ENCODE results near the gene PRMT7.

Gene PRMT7

DNA sequence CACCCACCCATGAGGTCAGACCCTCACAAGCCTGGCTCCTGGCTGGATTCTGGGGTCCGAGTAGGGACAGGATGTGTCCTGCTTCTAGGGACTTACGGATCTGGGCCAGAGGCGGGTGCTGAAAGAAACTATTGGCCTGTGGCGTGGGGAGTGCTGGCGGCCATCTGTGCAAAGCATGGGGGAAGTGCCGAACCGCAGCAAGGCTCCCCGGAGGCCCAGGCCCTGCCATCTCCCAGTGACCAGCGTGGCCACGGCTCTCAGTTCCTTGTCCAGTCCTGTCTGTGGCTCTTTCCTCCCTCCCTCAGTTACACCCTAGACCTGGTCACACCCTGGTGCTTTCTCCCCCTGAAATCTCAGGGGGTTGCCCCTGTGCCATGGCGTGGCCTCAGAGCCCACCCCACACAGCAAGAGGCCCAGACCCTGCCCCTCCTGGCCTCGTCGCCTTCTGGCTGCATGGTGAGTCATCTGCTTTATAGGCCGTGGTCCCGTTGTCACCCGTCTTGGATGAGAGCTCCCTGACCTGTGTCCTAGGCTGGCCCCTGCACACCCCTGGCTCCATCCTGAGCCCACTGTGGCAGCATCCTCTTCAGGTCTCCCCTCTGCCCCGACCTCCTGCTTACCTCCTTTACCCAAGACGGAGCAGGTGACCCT, 54.5 kb downstream of the PRMT7 start:
- Histone ChIP-seq H3K27ac (ENCODE audit: low read depth, low read length) (no peak overlapping the region), H3K36me3 (ENCODE audit: insufficient read depth, low read length) (no peaks in the 10 kb centered on the region), H3K4me1 (ENCODE audit: control insufficient read depth, insufficient read depth, low read length, unreplicated experiment) (no peaks in the 10 kb centered on the region), H3K4me3 (ENCODE audit: low read depth, low read length) (no peak overlapping the region), H2AFZ (ENCODE audit: low read length, unreplicated experiment) (no peak overlapping the region), H3K27me3 (ENCODE audit: insufficient read depth, low read length) (no peaks in the 10 kb centered on the region), H3K79me2 (ENCODE audit: control insufficient read depth, insufficient read depth, low read length, unreplicated experiment) (no peaks in the 10 kb centered on the region)

DNA sequence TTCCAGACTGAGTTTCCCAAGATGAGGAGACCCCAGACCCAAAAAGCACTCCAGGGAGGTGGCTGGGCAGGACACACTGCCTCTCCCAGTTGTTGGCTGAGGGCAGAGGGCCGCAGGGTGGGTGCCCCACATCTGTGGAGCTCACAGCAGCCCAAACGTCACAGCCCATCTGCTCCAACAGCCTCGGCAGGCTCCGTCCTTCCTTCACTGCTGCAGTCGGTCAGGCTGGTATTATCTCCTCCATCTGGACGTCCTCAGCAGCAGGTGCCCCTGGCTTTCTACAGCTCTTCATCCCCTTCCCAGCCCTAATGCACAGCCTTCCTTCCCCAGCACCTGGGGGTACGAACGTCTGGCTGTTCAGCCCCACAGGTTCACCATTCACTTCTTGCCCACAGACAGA, 55.2 kb downstream of the PRMT7 start:
- H3K4me3 ChIP-seq (ENCODE audit: low read depth, low read length) = no peak overlapping the region
- no peak overlapping the region for H3K27ac ChIP-seq (ENCODE audit: low read depth, low read length)
- no peaks in the 10 kb centered on the region for H3K36me3 ChIP-seq (ENCODE audit: insufficient read depth, low read length)
- H3K27me3 ChIP-seq (ENCODE audit: insufficient read depth, low read length) = no peaks in the 10 kb centered on the region
- no peaks in the 10 kb centered on the region for H3K79me2 ChIP-seq (ENCODE audit: control insufficient read depth, insufficient read depth, low read length, unreplicated experiment)
- no peak overlapping the region for H2AFZ ChIP-seq (ENCODE audit: low read length, unreplicated experiment)
- H3K4me1 ChIP-seq (ENCODE audit: control insufficient read depth, insufficient read depth, low read length, unreplicated experiment) = no peaks in the 10 kb centered on the region

- Histone ChIP-seq H3K36me3 (ENCODE audit: insufficient read depth, low read length) (no peaks in the 10 kb centered on the region), H3K79me2 (ENCODE audit: control insufficient read depth, insufficient read depth, low read length, unreplicated experiment) (no peaks in the 10 kb centered on the region), H3K4me3 (ENCODE audit: low read depth, low read length) (no peak overlapping the region), H3K27ac (ENCODE audit: low read depth, low read length) (no peak overlapping the region), H2AFZ (ENCODE audit: low read length, unreplicated experiment) (no peak overlapping the region), H3K27me3 (ENCODE audit: insufficient read depth, low read length) (no peaks in the 10 kb centered on the region), H3K4me1 (ENCODE audit: control insufficient read depth, insufficient read depth, low read length, unreplicated experiment) (no peaks in the 10 kb centered on the region)
These were observed 56.2 kb downstream of the PRMT7 start for GRCh38 chr16:68367030-68367429.

DNA sequence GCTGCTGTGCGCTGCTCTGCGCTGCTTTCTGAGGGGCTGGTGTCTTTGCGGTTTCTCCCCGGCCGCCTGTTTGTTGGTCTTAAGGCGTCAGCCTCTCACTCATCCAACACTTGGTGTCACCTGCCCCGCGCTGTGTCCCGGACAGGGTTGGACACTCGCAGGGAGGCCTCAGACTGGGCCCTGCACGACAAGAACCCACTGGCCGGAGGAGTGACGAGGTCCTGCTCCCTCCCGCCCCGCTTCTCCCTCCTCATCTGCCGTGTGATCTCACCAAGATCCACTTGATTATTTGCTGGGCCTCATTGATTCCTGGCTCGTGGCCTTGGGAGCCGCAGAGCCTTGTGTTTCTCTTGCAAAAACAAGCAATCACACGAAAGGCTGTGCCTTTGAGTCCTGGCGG, 56.6 kb downstream of the PRMT7 start:
- no peaks in the 10 kb centered on the region for H3K79me2 ChIP-seq (ENCODE audit: control insufficient read depth, insufficient read depth, low read length, unreplicated experiment)
- H3K4me3 ChIP-seq (ENCODE audit: low read depth, low read length) = no peak overlapping the region
- no peak overlapping the region for H3K27ac ChIP-seq (ENCODE audit: low read depth, low read length)
- H2AFZ ChIP-seq (ENCODE audit: low read length, unreplicated experiment) = no peak overlapping the region
- no peaks in the 10 kb centered on the region for H3K4me1 ChIP-seq (ENCODE audit: control insufficient read depth, insufficient read depth, low read length, unreplicated experiment)
- no peaks in the 10 kb centered on the region for H3K27me3 ChIP-seq (ENCODE audit: insufficient read depth, low read length)
- H3K36me3 ChIP-seq (ENCODE audit: insufficient read depth, low read length) = no peaks in the 10 kb centered on the region

GRCh38 chr16:68367891-68368290, 57.1 kb downstream of the PRMT7 start:
- no peaks in the 10 kb centered on the region for H3K27me3 ChIP-seq (ENCODE audit: insufficient read depth, low read length)
- no peaks in the 10 kb centered on the region for H3K79me2 ChIP-seq (ENCODE audit: control insufficient read depth, insufficient read depth, low read length, unreplicated experiment)
- no peak overlapping the region for H2AFZ ChIP-seq (ENCODE audit: low read length, unreplicated experiment)
- no peaks in the 10 kb centered on the region for H3K36me3 ChIP-seq (ENCODE audit: insufficient read depth, low read length)
- no peak overlapping the region for H3K4me3 ChIP-seq (ENCODE audit: low read depth, low read length)
- no peaks in the 10 kb centered on the region for H3K4me1 ChIP-seq (ENCODE audit: control insufficient read depth, insufficient read depth, low read length, unreplicated experiment)
- no peak overlapping the region for H3K27ac ChIP-seq (ENCODE audit: low read depth, low read length)

DNA sequence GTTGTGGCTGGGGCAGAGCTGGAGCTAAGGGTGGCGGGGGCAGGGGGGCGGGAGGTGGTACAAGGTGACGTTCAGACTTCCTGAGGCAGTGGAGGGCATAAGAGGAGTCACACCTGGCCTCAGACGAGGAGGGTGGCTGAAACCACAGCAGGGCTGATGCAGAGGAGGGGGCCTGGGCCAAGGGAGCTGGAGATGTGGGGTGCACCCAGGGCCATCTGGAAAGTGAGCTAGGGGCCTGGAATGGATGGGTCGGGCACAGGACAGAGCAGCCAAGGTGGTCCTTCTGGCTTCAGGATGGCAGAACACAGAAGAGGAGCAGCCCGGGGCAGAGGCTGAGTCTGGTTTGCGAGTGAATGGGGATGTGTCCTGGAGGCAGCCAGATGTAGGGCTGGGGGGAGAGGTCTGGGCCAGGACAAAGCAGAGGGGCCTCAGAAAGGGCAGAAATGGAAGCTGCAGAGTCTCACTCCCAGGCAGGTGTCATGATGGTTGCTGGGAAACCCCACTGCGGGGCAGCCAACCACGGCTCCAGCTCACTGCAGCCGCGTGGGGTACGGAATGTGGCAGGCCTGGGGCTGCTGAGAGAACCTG, 57.6 kb downstream of the PRMT7 start:
- Histone ChIP-seq H3K4me3 (ENCODE audit: low read depth, low read length) (no peak overlapping the region), H3K79me2 (ENCODE audit: control insufficient read depth, insufficient read depth, low read length, unreplicated experiment) (no peaks in the 10 kb centered on the region), H3K36me3 (ENCODE audit: insufficient read depth, low read length) (no peaks in the 10 kb centered on the region), H2AFZ (ENCODE audit: low read length, unreplicated experiment) (no peak overlapping the region), H3K4me1 (ENCODE audit: control insufficient read depth, insufficient read depth, low read length, unreplicated experiment) (no peaks in the 10 kb centered on the region), H3K27me3 (ENCODE audit: insufficient read depth, low read length) (no peaks in the 10 kb centered on the region), H3K27ac (ENCODE audit: low read depth, low read length) (no peak overlapping the region)

GRCh38 chr16:68369168-68369567, 58.3 kb downstream of the PRMT7 start:
- no peaks in the 10 kb centered on the region for H3K27me3 ChIP-seq (ENCODE audit: insufficient read depth, low read length)
- no peaks in the 10 kb centered on the region for H3K79me2 ChIP-seq (ENCODE audit: control insufficient read depth, insufficient read depth, low read length, unreplicated experiment)
- H2AFZ ChIP-seq (ENCODE audit: low read length, unreplicated experiment) = no peak overlapping the region
- H3K27ac ChIP-seq (ENCODE audit: low read depth, low read length) = no peak overlapping the region
- no peak overlapping the region for H3K4me3 ChIP-seq (ENCODE audit: low read depth, low read length)
- H3K4me1 ChIP-seq (ENCODE audit: control insufficient read depth, insufficient read depth, low read length, unreplicated experiment) = no peaks in the 10 kb centered on the region
- H3K36me3 ChIP-seq (ENCODE audit: insufficient read depth, low read length) = no peaks in the 10 kb centered on the region

GRCh38 chr16:68369697-68370580, 59.1 kb downstream of the PRMT7 start:
- no peaks in the 10 kb centered on the region for H3K36me3 ChIP-seq (ENCODE audit: insufficient read depth, low read length)
- H3K4me3 ChIP-seq (ENCODE audit: low read depth, low read length) = no peak overlapping the region
- no peaks in the 10 kb centered on the region for H3K79me2 ChIP-seq (ENCODE audit: control insufficient read depth, insufficient read depth, low read length, unreplicated experiment)
- H3K27me3 ChIP-seq (ENCODE audit: insufficient read depth, low read length) = no peaks in the 10 kb centered on the region
- no peak overlapping the region for H3K27ac ChIP-seq (ENCODE audit: low read depth, low read length)
- H2AFZ ChIP-seq (ENCODE audit: low read length, unreplicated experiment) = no peak overlapping the region
- no peaks in the 10 kb centered on the region for H3K4me1 ChIP-seq (ENCODE audit: control insufficient read depth, insufficient read depth, low read length, unreplicated experiment)

DNA sequence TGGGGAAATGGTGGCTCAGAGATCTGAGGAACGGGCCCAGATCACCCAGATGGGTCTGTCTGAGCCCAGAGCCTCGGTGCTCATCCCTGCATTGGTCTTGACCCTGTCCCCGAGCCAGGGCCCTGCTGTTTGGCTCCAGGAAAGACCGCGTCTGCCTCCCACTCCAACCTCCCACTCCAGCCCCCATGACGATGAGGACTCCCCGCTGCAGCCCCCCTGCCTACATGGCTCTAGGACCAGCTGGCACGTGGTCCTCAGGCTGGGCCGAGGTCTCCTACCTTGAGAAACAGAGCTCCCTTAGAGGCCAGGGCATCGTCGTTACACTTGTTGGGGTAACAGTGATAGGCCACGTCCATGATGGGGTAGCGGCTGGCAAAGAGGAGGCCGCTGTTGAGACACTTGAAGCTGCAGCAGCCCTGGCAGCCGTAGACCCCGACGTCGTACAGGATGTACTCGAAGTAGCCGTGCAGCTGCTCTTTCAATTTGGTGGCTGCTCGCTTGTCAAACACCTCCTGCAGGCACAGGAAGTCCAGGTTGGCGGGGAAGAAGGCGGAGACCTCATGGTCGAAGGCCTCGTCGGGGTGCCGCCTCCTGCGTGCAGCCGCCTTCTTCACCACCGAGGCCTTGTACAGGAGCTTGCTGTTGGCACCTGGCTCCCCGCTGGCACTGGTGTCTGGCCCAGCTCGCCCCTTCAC, 59.9 kb downstream of the PRMT7 start:
- Histone ChIP-seq H2AFZ (ENCODE audit: low read length, unreplicated experiment) (no peak overlapping the region), H3K27me3 (ENCODE audit: insufficient read depth, low read length) (no peaks in the 10 kb centered on the region), H3K36me3 (ENCODE audit: insufficient read depth, low read length) (no peaks in the 10 kb centered on the region), H3K4me3 (ENCODE audit: low read depth, low read length) (no peak overlapping the region), H3K79me2 (ENCODE audit: control insufficient read depth, insufficient read depth, low read length, unreplicated experiment) (no peaks in the 10 kb centered on the region), H3K4me1 (ENCODE audit: control insufficient read depth, insufficient read depth, low read length, unreplicated experiment) (no peaks in the 10 kb centered on the region), H3K27ac (ENCODE audit: low read depth, low read length) (no peak overlapping the region)

DNA sequence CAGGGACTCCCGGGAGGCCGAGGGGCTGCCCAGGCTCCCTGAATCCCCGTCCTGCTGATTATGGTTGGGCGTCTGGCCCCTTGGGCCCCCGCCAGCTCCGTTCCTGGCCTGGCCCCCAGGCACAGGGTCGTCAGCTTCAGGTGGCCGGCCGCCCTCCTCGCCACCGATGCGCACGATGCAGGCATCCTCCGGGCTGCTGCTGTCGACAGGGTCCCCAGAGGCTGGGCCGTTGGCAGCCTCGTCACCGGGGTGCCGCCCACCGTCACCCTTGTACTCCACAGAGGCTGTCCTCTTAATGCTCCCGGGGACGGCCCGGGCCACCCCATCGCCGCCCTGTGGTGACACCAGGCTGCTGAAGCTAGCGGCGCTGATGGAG, 60.4 kb downstream of the PRMT7 start:
- Histone ChIP-seq H3K4me3 (ENCODE audit: low read depth, low read length) (no peak overlapping the region), H3K27ac (ENCODE audit: low read depth, low read length) (no peak overlapping the region), H3K27me3 (ENCODE audit: insufficient read depth, low read length) (no peaks in the 10 kb centered on the region), H2AFZ (ENCODE audit: low read length, unreplicated experiment) (no peak overlapping the region), H3K79me2 (ENCODE audit: control insufficient read depth, insufficient read depth, low read length, unreplicated experiment) (no peaks in the 10 kb centered on the region), H3K4me1 (ENCODE audit: control insufficient read depth, insufficient read depth, low read length, unreplicated experiment) (no peaks in the 10 kb centered on the region), H3K36me3 (ENCODE audit: insufficient read depth, low read length) (no peaks in the 10 kb centered on the region)
